Activated CD4-positive, alpha-beta T cell treated with anti-CD3 and anti-CD28 coated beads for 24 hours (primary cell): ENCODE results near the gene FMN1.

ENCODE experiments used
- DNase-seq, 2 donors: peaks; one replicate each; pipeline ENCODE4 v3.0.0-alpha.2; 2020; ENCODE audit warnings: low read depth in 2 of 2

FMN1 gene

GRCh38 chr15:33016405-33017024 lies 178.0 kb downstream of the FMN1 start:
- DNase-seq = no peak

GRCh38 chr15:33014586-33014985 lies 179.9 kb downstream of the FMN1 start:
- DNase-seq = no peak

GRCh38 chr15:33013827-33014445 lies 180.6 kb downstream of the FMN1 start:
- DNase-seq = no peak

GRCh38 chr15:33011976-33012375 lies 182.5 kb downstream of the FMN1 start:
- no peak for DNase-seq

- no peak for DNase-seq
Measured at GRCh38 chr15:33009603-33010002, 184.9 kb downstream of the FMN1 start.

- DNase-seq = no peak
Measured at GRCh38 chr15:33009026-33009425, 185.5 kb downstream of the FMN1 start.

GRCh38 chr15:33008284-33008995 lies 186.1 kb downstream of the FMN1 start:
- no peak for DNase-seq

- no peak for DNase-seq
Measured at GRCh38 chr15:33007303-33007855, 187.1 kb downstream of the FMN1 start.

- no peak for DNase-seq
Measured at GRCh38 chr15:33005582-33005981, 188.9 kb downstream of the FMN1 start.

- DNase-seq = no peak
Measured at GRCh38 chr15:33001926-33002325, 192.6 kb downstream of the FMN1 start.

- DNase-seq = no peak
Measured at GRCh38 chr15:32998979-32999672, 195.4 kb downstream of the FMN1 start.

- DNase-seq = no peak
Measured at GRCh38 chr15:32998182-32998581, 196.3 kb downstream of the FMN1 start.

GRCh38 chr15:32994810-32995424 lies 199.6 kb downstream of the FMN1 start:
- DNase-seq = no peak

GRCh38 chr15:32993285-32993684 lies 201.2 kb downstream of the FMN1 start:
- DNase-seq = no peak

- DNase-seq = no peak
Measured at GRCh38 chr15:32991619-32992111, 202.8 kb downstream of the FMN1 start.

- DNase-seq = no peak
Measured at GRCh38 chr15:32990071-32990470, 204.4 kb downstream of the FMN1 start.

- no peak for DNase-seq
Measured at GRCh38 chr15:32987067-32987466, 207.4 kb downstream of the FMN1 start.

GRCh38 chr15:32986147-32986546 lies 208.4 kb downstream of the FMN1 start:
- DNase-seq = no peak

- DNase-seq = no peak
Measured at GRCh38 chr15:32983679-32984078, 210.8 kb downstream of the FMN1 start.

GRCh38 chr15:32982001-32982400 lies 212.5 kb downstream of the FMN1 start:
- DNase-seq = no peak

- no peak for DNase-seq
Measured at GRCh38 chr15:32981536-32981935, 213.0 kb downstream of the FMN1 start.

GRCh38 chr15:32979710-32980109 lies 214.8 kb downstream of the FMN1 start:
- no peak for DNase-seq
